GM12892 (cell line): Measurements from ENCODE around the gene SLC25A23. TPM values are rescaled to one million over a fixed set of nuclear protein-coding genes. Genes with fewer than 3 reads are reported as not detected.
A peak's percentile ranks its signal among the peaks of the same experiment; 100 is the strongest.
"Not testable (repeated sequence)": the region's sequence is repeated elsewhere in the genome, so short reads cannot be mapped to it uniquely, and the experiment has no call there.

Source experiments
- DNase-seq: peaks from one replicate; pipeline ENCODE4 v3.0.0; 2011; ENCODE audit not compliant: insufficient read length
- FAIRE-seq: peaks from 2 replicates; lab custom pipeline; 2011; peaks lifted over from hg19 to GRCh38; lab: Jason Lieb, UNC
- POLR2A ChIP-seq: IDR thresholded peaks from 2 replicates; pipeline ENCODE4 v1.6.1; 2011; ENCODE audit warnings: low read depth, low read length, control low read depth
- POLR2AphosphoS5 ChIP-seq: IDR thresholded peaks from 2 replicates; pipeline ENCODE4 v1.6.1; 2011; ENCODE audit warnings: low read depth, low read length, control low read depth
- TAF1 ChIP-seq: IDR thresholded peaks from 2 replicates; pipeline ENCODE4 v1.6.1; 2011; ENCODE audit warnings: low read depth, mild to moderate bottlenecking, control low read depth, low read length, borderline replicate concordance
- polyA plus RNA-seq: library from polyadenylated mRNA; unstranded; fragments of >200 nt; gene quantifications from one replicate; pipeline ENCODE4 v1.2.1, GENCODE V29; 2012; ENCODE audit warnings: missing spikeins, inconsistent platforms; ENCODE audit not compliant: missing spikeins

SLC25A23 gene
- polyA plus RNA-seq, result 38.4 TPM

DNA sequence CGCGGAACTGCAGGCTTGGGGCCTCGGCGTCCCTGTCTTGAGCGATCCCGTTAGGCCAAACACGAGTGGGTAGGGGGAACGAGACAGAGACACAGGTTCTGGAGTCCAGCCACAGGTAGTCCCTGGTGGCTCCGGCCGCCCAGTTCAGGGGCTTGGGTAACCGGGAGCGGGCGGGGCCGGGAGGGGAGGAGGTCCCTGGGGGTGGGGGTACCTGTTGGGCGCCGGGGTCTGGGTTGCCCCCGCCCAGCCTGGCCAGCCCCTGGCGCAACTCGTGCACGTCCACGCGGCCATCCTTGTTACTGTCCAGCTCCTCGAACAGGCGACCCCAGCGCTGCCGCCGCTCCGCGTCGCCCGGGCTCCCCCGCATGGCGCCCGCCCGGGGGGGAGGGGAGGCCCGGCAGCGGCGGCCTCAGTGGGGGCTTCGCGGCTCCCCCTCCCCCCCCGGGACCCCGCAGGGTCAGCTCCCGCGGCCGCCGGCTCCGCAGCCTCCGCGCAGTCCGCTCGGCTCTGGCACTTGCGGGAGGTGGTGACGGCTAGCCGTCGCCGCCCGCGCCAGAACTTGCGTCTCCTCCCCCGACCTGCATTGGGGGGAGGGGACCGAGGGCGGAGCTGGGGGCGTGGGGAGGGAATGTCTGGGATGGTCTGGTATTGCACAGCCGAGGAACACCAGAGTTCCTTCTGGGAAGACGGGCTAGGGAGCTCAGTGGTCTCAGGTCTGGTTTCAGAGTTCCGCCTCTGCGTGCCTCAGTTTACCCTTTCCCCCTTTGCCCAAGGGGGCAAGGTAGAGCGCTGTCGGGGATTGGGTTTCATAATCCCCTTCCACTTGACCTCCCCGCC is at the start of gene SLC25A23:
SLC25A23 (minus strand) TSS at position 531 of the 837 bp plus-strand sequence; CDS start at position 367, 164 bp downstream.
- no peak for TF ChIP-seq TAF1
- no peak for TF ChIP-seq POLR2A
- no peak for TF ChIP-seq POLR2AphosphoS5
- no peak for FAIRE-seq
- peak; percentile 86 for DNase-seq

DNA sequence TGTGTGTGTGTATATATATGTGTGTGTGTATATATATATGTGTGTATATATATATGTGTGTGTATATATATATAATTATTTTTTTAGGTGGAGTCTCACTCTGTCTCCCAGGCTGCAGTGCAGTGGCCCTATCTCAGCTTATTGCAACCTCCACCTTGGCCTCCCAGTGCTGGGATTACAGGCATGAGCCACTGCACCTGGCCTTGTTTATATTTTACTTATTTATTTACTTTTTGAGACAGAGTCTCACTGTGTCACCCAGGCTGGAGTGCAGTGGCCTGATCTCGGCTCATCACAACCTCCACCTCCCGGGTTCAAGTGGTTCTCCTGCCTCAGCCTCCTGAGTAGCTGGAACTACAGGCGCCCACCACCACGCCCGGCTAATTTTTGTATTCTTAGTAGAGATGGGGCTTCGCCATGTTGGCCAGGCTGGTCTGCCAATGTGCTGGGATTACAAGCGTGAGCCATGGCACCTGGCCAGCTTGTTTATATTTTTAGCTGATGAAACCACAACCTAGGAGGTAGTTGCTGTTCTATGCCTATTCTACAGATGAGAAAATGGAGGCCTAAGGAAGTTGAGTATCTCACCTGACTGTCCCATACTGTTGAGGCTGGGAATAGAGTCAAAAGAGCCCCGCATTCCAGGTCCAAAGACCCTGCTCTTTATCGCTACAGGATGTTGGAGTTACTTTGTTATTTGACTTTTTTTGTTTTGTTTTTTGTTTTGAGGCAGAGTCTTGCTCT is 48.6 kb upstream of the SLC25A23 start:
- FAIRE-seq, result not testable (repeated sequence)

DNA sequence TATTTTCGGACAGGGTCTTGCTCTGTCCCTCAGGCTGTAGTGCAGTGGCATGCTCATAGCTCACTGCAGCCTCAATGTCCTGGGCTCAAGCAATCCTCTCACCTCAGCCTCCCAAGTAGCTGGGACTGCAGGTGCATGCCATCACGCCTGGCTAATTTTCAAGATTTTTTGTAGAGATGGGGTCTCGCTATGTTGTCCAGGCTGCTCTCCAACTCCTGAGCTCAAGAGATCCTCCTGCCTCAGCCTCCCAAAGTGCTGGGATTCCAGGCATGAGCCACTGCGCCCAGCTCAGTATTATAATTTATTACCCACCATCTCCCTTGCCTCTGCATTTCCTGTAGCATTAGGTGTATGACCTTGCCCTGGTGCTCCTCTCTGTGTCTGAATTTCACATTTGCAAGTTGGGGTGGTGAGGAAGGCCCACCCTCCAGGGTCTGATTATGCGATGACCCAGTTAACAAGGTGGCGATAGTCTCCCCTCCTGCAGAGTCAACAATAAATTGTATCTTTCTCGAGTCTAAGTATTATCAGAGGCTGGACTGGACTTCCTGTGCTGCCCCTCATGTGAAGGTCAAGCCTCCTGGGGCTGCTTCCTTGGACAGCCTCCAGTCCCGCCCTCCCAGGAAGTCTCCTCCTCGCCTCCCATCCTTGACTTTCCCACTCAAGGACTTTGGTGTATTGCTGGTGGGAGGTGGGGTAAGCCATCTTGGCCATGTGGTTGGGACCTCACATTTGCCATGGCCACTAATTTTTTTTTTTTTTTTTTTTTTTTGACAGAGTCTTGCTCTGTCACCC is 44.0 kb upstream of the SLC25A23 start:
- DNase-seq, result no peak
- TF ChIP-seq POLR2AphosphoS5, result no peak
- no peak for TF ChIP-seq POLR2A
- no peak for TF ChIP-seq TAF1
- FAIRE-seq, result no peak

More for the DNA sequence above, 48.6 kb upstream of the SLC25A23 start:
- DNase-seq, result not testable (repeated sequence)

DNA sequence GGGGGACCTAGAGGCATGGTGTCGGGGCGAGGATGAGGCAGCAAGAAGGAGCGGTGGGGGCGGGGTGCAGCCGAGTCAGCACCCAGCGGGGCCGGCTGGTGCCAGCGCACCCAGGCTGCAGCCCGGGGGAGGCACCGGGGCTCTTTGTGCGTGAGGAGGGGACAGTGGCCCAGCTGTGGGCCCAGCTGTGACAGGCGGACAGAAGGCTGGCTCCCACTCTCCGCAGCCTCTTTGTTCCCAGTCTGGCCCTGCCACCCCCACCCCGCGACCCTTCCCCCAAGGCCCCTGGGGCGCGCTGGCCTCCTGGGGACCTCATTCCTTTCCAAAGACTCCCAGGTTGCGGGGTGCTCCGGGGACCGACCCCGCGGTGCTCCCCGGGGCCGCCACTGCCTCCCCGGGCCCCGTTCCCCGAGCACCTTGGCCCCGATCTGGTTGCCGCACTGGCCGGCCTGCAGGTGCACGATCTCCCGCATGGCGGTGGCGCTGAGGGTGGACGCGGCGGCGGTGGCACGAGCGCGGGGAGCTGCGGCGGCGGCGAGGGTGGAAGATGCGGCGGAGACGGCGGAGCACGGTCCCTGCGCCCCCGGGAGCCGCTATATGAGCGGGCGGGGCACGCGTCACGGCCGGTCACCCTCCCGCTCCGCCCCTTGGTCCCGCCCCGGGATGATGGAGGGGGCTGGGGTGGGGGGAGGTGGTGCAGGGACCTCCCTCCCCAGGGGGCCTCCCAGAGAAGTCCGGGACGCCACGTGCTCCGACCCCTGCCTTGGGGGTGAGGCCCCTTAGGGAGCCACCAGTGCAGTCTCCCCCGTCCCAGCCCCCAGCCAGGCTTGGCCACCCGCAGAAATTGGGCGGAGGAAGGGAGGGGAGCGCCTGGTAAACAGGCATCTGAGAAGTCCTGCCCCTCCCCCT is 42.4 kb upstream of the SLC25A23 start, which contains the start of gene TUBB4A:
TUBB4A (minus strand) TSS at position 570 of the 909 bp plus-strand sequence; CDS start at position 473, 97 bp downstream.
- no peak; the same call in 1 of the 2 replicates for TF ChIP-seq POLR2A
- no peak for TF ChIP-seq POLR2AphosphoS5
- TF ChIP-seq TAF1, result no peak
- DNase-seq (peak; percentile 70), FAIRE-seq (peak; percentile 85)

DNA sequence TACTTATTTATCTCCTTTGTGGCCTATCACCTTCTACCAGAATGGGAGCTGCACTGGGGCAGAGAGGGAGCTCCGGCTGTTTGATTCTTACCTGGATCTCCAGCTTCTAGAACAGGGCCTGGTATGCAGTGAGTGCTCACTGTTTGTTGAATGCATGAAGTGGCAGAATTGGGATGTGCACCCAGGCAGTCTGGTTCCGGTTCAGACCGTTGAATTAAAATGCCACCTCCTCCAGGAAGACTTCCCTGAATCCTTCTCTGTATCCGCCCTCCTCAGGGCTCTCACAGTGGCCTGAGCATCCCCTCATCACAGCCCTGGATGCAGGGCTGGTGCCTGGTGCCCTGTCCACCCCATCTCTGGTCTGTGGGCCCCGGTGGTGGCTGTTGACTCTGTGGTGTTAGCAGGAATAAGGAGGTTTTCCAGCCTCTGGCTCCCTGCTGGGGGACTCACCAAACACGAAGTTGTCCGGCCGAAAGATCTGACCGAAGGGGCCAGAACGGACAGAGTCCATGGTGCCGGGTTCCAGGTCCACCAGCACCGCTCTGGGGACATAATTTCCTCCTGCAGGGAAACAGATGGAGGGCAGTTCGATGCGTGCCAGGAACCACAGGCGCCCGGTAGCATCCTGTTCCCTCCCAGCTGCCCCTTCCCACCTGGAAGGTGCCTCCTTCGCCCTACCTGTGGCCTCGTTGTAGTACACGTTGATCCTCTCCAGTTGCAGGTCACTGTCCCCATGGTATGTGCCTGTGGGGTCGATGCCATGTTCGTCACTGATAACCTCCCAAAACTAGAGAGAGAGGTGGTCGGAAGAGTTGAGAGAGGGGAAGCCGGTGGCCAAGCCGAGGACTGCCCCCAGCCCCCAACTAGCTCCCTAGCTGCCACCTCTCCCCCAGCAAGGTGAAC is 41.5 kb upstream of the SLC25A23 start:
- no peak for DNase-seq
- FAIRE-seq, result no peak
- TF ChIP-seq POLR2AphosphoS5 (no peak), TAF1 (no peak), POLR2A (no peak)

GRCh38 chr19:6499052-6499790 is 39.6 kb upstream of the SLC25A23 start:
- FAIRE-seq (no peak), DNase-seq (no peak)
- TF ChIP-seq POLR2A (no peak), TAF1 (no peak), POLR2AphosphoS5 (no peak)

- TF ChIP-seq TAF1 (no peak), POLR2AphosphoS5 (no peak), POLR2A (no peak)
- DNase-seq (no peak), FAIRE-seq (no peak)
Observed at GRCh38 chr19:6498294-6499036, 38.9 kb upstream of the SLC25A23 start.

DNA sequence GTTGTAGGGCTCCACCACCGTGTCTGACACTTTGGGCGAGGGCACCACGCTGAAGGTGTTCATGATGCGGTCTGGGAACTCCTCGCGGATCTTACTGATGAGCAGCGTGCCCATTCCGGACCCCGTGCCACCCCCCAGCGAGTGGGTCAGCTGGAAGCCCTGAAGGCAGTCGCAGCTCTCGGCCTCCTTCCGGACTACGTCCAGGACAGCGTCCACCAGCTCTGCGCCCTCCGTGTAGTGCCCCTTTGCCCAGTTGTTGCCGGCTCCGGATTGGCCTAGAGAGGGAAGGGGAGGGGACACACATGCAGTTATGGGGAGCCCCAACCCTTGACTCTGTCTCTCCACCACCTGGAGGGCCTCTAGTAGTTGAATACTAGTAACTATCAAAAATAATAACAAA is 36.4 kb upstream of the SLC25A23 start:
- FAIRE-seq, result no peak

More for the DNA sequence above, 36.4 kb upstream of the SLC25A23 start:
- no peak for DNase-seq
- TF ChIP-seq TAF1 (no peak), POLR2AphosphoS5 (no peak), POLR2A (no peak)
